Measurements from ENCODE around the gene PRSS12. TPM values are rescaled to one million over a fixed set of nuclear protein-coding genes. Genes with fewer than 3 reads are reported as not detected.
A peak's percentile ranks its signal among the peaks of the same experiment; 100 is the strongest.

The PRSS12 gene
- total RNA-seq, 1 donor: not detected

DNA sequence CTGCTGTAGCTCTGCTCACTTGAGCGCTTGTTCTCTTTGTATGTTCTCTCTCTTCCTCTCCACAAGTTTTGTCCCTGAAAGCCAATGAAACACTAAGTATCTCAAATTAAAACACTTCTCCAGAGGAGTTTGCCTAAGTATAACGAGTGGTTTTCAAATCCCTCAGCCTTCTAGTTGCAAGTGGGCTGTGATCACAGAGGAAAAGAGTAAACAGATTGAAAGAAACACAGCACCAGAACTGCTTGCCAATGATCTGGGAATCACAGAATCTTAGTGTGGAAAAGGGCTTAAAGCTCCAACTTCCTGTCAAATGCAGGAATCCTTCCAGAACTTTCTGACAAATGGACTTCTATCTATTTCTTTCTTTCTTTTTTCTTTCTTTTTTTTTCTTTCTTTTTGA lies 4.8 kb upstream of the PRSS12 start:
- no peak for DNase-seq (ENCODE audit: low read depth in 2 of 3, low spot score in 2 of 3)

DNA sequence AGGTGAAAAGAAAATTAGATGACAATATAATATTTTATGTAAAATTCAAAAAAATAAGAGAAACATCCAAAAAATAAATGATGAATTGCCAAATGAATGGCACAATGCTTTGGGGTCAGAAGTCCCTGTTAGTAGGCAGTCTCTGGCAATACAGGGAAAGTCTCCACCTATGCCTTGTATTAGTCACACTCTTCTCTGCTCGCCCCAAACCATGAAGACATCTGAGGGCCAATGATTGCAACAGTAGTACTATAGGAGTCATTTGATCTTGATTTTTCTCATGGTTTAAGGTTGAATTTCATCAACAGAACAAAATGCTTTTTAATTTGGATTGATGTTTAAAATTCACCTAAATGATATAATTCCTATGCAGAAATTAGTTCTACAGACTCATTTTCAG lies 3.9 kb upstream of the PRSS12 start:
- no peak for DNase-seq (ENCODE audit: low read depth in 2 of 3, low spot score in 2 of 3)

DNA sequence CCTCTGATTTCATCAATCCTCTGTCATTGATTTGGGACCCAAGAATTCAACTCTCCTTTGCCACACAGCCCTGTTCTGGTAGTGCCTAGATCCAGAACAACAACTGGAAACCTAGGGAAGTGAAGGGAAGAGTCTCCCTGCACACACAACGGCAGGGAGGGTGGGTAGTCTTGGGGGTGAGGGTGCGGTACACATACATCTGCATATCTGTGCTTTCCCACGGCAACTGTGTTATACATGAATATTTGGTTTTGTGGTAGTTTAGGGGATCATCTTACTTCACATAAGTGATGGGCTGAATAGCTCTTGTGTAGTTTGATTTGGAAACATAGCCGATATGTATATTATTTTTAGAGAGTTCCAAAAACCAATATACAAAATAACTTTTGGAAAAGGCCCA lies 3.3 kb upstream of the PRSS12 start:
- DNase-seq (ENCODE audit: low read depth in 2 of 3, low spot score in 2 of 3): no peak

- no peak for DNase-seq (ENCODE audit: low read depth in 2 of 3, low spot score in 2 of 3)
These were observed 2.1 kb upstream of the PRSS12 start for GRCh38 chr4:118354913-118355312.

DNA sequence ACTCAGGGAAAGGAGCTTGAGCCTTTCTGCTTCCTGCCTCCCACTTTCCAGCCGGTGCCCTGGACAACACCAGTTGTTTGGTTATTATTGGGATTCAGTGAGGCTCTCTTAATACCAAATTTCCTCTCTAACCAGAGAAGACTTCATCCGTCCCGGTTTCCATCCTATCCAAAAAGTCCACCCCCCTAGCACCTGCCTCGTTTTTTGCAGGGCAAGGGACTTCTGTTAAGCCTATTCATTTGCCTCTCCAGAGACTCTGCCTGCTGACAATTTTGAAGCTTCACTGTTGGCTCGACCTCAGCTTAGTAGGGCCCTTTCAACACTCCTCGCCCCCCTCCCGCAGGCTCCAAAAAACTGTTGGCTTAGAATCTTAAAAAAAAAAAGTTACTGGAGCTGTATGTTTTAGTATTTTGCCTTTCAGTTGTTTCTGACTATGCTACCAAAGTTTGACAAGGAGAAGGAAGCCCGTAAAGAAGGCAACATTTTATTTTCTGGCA lies 779 bp upstream of the PRSS12 start:
- no peak for DNase-seq (ENCODE audit: low read depth in 2 of 3, low spot score in 2 of 3)

- DNase-seq (ENCODE audit: low read depth in 2 of 3, low spot score in 2 of 3): peak in 2 of 3 donors; percentile 16 to 62
These were observed 664 bp downstream of the PRSS12 start for GRCh38 chr4:118351851-118352827.

DNA sequence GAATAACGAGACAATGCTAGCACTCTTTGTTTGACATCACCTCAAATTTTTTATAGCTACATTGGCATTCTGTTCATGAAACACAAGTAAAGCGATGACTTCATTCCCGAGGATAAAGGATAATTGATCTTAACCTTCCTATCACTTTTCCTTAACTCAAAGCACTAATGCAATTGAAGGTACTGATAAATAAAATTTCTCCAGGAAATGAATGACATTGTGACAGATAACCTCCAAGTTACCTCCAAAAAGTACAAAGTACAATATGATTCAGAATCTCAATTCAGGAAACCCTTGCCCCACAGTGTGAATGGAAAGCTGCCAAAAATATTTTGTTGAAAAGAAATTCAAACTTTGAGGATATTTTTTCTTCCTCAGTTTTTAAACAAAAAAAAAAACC lies 1.8 kb downstream of the PRSS12 start:
- DNase-seq (ENCODE audit: low read depth in 2 of 3, low spot score in 2 of 3): no peak

DNA sequence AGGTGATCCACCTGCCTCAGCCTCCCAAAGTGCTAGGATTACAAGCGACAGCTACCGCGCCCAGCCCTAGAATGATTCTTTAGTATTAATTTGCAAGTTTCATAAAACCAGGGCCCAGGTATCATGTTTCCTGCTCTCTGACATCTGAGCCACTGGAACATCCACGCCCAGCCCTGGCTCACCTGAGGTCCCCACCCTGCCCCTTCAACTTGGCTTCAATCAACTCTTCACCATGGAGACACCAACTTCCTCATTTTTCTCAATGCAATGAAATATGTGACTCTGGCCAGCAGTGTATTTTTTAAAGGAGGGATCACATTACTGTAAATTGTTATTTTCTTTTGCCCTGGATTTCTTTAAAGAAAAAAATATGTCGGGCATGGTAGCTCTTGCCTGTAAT lies 3.9 kb downstream of the PRSS12 start:
- peak in 2 of 3 donors; percentile 9 to 40 for DNase-seq (ENCODE audit: low read depth in 2 of 3, low spot score in 2 of 3)

DNA sequence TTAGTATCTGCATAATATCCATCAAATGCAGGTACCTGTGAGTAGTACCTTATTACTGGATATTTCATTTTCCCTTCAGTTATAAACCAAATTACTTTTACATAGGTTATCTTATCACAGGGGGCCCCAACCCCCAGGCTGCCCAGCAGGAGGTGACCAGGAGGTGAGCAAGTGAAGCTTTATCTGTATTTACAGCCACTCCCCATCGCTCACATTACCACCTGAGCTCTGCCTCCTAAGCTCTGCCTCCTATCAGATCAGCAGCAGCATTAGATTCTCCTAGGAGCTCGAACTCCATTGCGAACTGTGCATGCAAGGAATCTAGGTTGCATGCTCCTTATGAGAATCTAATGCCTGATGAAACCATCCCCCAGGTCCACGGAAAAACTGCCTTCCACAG lies 6.3 kb downstream of the PRSS12 start:
- DNase-seq (ENCODE audit: low read depth in 2 of 3, low spot score in 2 of 3): no peak

DNA sequence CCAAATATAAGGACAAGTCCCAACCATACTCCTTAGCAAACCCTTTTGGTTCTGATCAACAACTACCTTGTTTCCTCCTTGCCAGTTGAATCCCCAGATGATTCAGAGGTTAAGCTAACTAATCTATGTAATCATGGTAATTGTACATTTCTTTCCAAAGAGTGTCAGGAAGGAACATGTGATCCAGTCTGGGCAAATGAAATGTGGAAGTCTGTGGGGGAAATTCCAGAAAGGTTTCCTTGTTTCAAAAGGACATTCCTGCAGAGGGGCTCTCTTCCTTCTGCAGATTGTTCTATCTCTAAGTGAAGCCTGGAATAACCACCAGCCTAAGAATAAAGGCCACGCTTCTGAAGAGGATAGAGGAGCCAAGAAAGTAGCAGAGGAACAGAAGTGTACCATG lies 7.0 kb downstream of the PRSS12 start:
- no peak for DNase-seq (ENCODE audit: low read depth in 2 of 3, low spot score in 2 of 3)

DNA sequence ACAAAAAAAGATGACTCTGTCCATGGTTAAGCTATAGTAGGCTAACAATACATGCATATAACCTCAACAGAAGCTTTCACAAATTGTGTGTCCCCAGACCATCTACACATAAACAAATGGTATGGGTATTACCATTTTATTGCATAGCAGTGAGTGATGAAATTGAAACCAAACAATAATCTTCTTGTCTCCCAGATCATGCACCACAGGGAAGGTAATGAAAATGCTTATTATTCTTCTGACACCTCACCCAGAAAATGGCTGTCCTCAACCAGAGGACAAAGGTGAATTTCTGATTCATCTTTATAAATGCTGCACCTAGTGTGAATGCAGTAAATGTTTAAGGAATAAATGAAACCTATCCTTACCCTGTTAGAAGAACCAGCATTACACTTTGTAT lies 8.0 kb downstream of the PRSS12 start:
- DNase-seq (ENCODE audit: low read depth in 2 of 3, low spot score in 2 of 3): no peak

DNA sequence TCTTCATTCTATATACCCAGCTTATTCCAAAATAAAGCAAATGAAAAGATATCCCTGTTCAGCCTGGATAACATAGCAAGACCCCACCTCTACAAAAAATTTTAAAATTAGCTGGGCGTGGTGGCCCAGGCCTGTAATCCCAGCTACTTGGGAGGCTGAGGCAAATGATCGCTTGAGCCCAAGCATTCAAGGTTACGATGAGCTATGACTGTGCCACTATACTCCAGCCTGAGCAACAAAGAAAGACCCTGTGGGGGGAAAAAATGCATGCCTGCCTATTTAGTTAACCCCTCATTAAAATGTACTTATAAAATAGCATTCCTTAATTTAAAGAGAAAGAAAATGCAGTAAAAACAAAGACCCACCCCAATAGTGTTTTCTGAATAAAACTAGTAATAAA lies 9.3 kb downstream of the PRSS12 start:
- no peak for DNase-seq (ENCODE audit: low read depth in 2 of 3, low spot score in 2 of 3)

GRCh38 chr4:118340109-118340508 lies 12.7 kb downstream of the PRSS12 start:
- DNase-seq (ENCODE audit: low read depth in 2 of 3, low spot score in 2 of 3): no peak

DNA sequence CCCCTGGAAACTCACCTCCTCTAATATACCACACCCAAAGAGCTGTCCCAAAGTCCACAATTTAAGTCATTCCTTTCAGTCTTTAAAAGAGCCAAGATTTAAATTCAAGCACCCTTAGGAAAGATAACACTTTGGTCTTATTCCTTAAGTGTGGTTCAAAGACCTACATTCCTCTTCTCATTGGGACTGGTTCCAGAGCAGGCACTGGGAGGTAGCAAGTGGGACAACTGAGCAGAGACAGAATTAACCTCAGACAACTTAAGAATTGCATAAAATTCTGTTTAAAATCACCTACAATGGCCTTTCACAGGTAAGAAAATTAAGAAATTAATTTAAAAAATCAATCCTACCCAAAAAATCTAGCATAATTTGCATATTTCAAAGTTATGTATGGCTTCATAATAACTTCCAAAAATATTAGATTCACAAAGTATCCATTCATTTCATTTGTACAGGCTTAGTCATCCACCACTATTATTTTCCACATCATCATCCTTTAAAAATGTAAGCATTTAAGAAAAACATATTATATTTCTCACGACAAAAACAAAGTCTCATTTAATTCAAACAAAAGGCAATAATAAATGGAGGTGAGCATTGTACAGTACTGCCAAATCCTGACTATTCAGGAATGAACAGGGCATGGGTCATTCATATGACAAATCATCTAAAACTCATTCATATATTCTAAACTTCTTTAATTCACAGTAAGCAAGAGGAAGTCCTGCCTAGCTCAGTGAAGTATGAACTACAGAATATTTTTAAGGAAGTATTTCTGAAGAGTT lies 13.6 kb downstream of the PRSS12 start:
- no peak for DNase-seq (ENCODE audit: low read depth in 2 of 3, low spot score in 2 of 3)

GRCh38 chr4:118338518-118338917 lies 14.3 kb downstream of the PRSS12 start:
- DNase-seq (ENCODE audit: low read depth in 2 of 3, low spot score in 2 of 3): no peak

DNA sequence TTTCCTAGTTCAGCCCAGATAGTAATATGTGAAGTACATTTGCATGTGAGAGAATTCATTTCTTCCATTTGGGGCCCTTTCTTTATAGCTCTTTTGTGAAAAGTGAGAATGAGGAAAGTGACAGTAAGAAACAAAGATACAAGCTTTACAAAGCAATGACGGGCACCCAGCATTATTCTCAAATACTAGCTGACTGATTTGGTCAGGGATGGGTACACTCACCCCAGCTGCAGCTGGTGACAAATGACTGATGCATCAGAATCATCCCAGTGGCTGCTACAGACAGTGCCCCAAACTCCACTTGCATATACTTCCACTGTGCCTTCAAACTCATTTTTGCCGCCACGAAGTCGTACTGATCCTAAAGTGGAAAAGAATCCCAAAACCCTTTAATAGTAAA lies 14.8 kb downstream of the PRSS12 start:
- DNase-seq (ENCODE audit: low read depth in 2 of 3, low spot score in 2 of 3): no peak

- no peak for DNase-seq (ENCODE audit: low read depth in 2 of 3, low spot score in 2 of 3)
These were observed 17.0 kb downstream of the PRSS12 start for GRCh38 chr4:118335774-118336173.

DNA sequence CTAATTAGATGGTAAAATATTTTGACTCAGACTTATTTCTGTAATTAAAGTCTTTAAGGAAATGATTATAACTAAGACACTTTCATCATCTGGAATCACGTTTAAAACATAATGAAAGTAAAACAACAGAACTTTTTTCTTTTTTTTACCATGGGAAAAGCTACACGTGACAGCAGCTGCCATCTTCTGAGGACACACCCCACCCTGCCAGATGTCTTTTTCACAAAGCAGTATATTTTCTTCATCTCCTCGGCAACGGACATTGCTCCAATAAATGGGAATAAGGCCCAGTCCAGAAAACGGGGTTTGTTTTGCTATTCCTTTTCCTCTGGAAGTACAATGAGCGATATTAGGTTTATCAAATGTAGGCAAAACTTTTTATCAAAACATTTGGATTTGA lies 17.5 kb downstream of the PRSS12 start:
- DNase-seq (ENCODE audit: low read depth in 2 of 3, low spot score in 2 of 3): no peak

GRCh38 chr4:118331352-118331751 lies 21.5 kb downstream of the PRSS12 start:
- no peak for DNase-seq (ENCODE audit: low read depth in 2 of 3, low spot score in 2 of 3)

- DNase-seq (ENCODE audit: low read depth in 2 of 3, low spot score in 2 of 3): no peak
These were observed 23.0 kb downstream of the PRSS12 start for GRCh38 chr4:118329849-118330248.

DNA sequence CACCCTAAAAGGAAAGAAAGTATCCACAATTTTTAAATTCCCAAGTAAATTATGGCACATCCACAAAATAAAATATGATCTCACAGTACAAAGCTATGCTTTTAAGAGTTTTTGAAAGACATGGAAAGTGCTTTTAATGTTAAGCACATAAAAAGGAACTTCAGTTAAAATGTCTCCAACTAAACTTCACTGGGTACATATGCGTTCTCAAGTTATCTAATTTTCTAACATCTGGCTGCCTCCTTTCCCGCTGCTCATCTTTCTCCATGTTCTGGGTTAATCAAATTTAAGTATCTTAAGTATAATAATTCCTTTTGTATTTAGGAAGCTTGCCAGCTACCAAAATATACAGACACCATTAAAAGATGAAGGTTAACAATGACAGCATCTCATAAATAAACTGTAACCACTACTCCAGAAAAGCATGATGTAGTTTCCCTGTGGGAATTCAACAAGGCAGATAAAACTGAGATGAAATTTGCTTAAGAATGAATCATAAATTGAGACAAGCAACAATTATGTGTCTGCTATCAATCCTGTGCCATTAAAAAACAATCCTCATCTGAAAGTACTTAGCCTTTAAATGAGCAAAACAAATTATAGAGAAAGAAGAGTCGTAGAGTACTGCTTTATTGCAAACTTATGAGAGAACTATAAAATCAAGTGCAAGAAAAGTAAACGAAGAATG lies 25.1 kb downstream of the PRSS12 start:
- DNase-seq (ENCODE audit: low read depth in 2 of 3, low spot score in 2 of 3): no peak
